ENCODE measurements around the gene DLGAP1.

DNA sequence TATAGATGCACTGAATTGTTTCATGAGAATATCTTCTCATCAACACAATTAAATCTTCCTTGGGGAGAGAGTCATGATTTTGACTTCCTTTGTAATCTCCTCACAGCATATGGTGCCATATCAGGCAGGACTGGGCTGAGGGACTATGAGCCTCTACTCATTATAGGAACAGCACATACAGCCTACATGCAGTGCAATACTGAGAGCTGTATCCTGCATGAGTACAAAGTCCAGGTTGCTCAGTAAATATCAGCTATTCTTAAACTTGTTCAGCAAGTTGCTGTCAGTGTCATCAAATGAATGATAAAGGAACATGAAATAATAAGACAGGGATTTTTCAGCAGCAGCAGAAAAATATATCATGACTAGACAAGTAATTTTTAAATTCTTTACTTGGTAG, 10.8 kb downstream of the DLGAP1 start:
- no peak for TF ChIP-seq TOX (CRISPR knock-in tag; IDR thresholded peaks at IDR 0.05; ENCODE audit: borderline replicate concordance)
- TF ChIP-seq CSDC2 (CRISPR knock-in tag; IDR thresholded peaks at IDR 0.05), result no peak
- TF ChIP-seq ZNF8 (CRISPR knock-in tag; IDR thresholded peaks at IDR 0.05), result no peak
- TF ChIP-seq OSR1 (CRISPR knock-in tag; IDR thresholded peaks at IDR 0.05), result no peak
- TF ChIP-seq, protein P1, sequence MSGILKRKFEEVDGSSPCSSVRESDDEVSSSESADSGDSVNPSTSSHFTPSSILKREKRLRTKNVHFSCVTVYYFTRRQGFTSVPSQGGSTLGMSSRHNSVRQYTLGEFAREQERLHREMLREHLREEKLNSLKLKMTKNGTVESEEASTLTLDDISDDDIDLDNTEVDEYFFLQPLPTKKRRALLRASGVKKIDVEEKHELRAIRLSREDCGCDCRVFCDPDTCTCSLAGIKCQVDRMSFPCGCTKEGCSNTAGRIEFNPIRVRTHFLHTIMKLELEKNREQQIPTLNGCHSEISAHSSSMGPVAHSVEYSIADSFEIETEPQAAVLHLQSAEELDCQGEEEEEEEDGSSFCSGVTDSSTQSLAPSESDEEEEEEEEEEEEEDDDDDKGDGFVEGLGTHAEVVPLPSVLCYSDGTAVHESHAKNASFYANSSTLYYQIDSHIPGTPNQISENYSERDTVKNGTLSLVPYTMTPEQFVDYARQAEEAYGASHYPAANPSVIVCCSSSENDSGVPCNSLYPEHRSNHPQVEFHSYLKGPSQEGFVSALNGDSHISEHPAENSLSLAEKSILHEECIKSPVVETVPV (CRISPR knock-in tag; IDR thresholded peaks at IDR 0.05), result no peak
- TF ChIP-seq ZFP3 (CRISPR knock-in tag; IDR thresholded peaks at IDR 0.05), result no peak
- no peak for TF ChIP-seq ARNTL (CRISPR knock-in tag; IDR thresholded peaks at IDR 0.05; ENCODE audit: borderline replicate concordance, low read depth)
- no peak for TF ChIP-seq ZFP30 (CRISPR knock-in tag; IDR thresholded peaks at IDR 0.05)
- TF ChIP-seq, protein P2, sequence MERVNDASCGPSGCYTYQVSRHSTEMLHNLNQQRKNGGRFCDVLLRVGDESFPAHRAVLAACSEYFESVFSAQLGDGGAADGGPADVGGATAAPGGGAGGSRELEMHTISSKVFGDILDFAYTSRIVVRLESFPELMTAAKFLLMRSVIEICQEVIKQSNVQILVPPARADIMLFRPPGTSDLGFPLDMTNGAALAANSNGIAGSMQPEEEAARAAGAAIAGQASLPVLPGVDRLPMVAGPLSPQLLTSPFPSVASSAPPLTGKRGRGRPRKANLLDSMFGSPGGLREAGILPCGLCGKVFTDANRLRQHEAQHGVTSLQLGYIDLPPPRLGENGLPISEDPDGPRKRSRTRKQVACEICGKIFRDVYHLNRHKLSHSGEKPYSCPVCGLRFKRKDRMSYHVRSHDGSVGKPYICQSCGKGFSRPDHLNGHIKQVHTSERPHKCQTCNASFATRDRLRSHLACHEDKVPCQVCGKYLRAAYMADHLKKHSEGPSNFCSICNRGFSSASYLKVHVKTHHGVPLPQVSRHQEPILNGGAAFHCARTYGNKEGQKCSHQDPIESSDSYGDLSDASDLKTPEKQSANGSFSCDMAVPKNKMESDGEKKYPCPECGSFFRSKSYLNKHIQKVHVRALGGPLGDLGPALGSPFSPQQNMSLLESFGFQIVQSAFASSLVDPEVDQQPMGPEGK (CRISPR knock-in tag; IDR thresholded peaks at IDR 0.05; ENCODE audit: borderline replicate concordance), result no peak
- TF ChIP-seq ZC3H10 (CRISPR knock-in tag; IDR thresholded peaks at IDR 0.05), result no peak
- no peak for TF ChIP-seq PPARA (CRISPR knock-in tag; IDR thresholded peaks at IDR 0.05; ENCODE audit: borderline replicate concordance)

Measured in SK-N-SH treated with all-trans-retinoic acid at 6 μM for 48 hours (cell line).